ENCODE data around the gene FZD4. TPM values are rescaled to one million over a fixed set of nuclear protein-coding genes. Genes with fewer than 3 reads are reported as not detected.
"Not testable (repeated sequence)": the region's sequence is repeated elsewhere in the genome, so short reads cannot be mapped to it uniquely, and the experiment has no call there.

The FZD4 gene
- total RNA-seq, 2 donors from 2014 or later: 0.02 TPM; not detected in 1

GRCh38 chr11:86923999-86924766 lies 31.0 kb downstream of the FZD4 start:
- Mint-ChIP-seq H3K27me3 (peaks cover 20% of the 10 kb centered on the region), H3K4me3 (no peak overlapping the region), H3K36me3 (ENCODE audit: low read depth) (no peaks in the 10 kb centered on the region), H3K27ac (no peak overlapping the region), H3K4me1 (no peaks in the 10 kb centered on the region)
- ATAC-seq (no peak), DNase-seq (no peak)
- no peaks in the 10 kb centered on the region for H3K9me3 ChIP-seq (ENCODE audit: control insufficient read depth, low read length, poor library complexity, severe bottlenecking)

GRCh38 chr11:86922225-86922624 lies 33.0 kb downstream of the FZD4 start:
- Mint-ChIP-seq H3K27ac (no peak overlapping the region), H3K4me1 (no peaks in the 10 kb centered on the region), H3K36me3 (ENCODE audit: low read depth) (no peaks in the 10 kb centered on the region), H3K4me3 (no peak overlapping the region), H3K27me3 (peaks cover 20% of the 10 kb centered on the region)
- DNase-seq (no peak), ATAC-seq (no peak)
- H3K9me3 ChIP-seq (ENCODE audit: control insufficient read depth, low read length, poor library complexity, severe bottlenecking): no peaks in the 10 kb centered on the region

GRCh38 chr11:86919557-86920210 lies 35.5 kb downstream of the FZD4 start:
- no peaks in the 10 kb centered on the region for H3K9me3 ChIP-seq (ENCODE audit: control insufficient read depth, low read length, poor library complexity, severe bottlenecking)
- no peaks in the 10 kb centered on the region for H3K36me3 Mint-ChIP-seq (ENCODE audit: low read depth)
- no peak for ATAC-seq
- H3K27me3 Mint-ChIP-seq: peaks cover 20% of the 10 kb centered on the region
- no peak overlapping the region for H3K4me3 Mint-ChIP-seq
- no peak overlapping the region for H3K27ac Mint-ChIP-seq
- peaks cover 2% of the 10 kb centered on the region for H3K4me1 Mint-ChIP-seq
- no peak for DNase-seq

GRCh38 chr11:86918973-86919372 lies 36.2 kb downstream of the FZD4 start:
- Mint-ChIP-seq H3K36me3 (ENCODE audit: low read depth) (no peaks in the 10 kb centered on the region), H3K27ac (no peak overlapping the region)
- DNase-seq: no peak

GRCh38 chr11:86918496-86918895 lies 36.7 kb downstream of the FZD4 start:
- no peaks in the 10 kb centered on the region for H3K9me3 ChIP-seq (ENCODE audit: control insufficient read depth, low read length, poor library complexity, severe bottlenecking)
- no peak overlapping the region for H3K4me3 Mint-ChIP-seq
- H3K36me3 Mint-ChIP-seq (ENCODE audit: low read depth): no peaks in the 10 kb centered on the region
- H3K27ac Mint-ChIP-seq: no peak overlapping the region
- H3K27me3 Mint-ChIP-seq: peaks cover 16% of the 10 kb centered on the region
- H3K4me1 Mint-ChIP-seq: peaks cover 2% of the 10 kb centered on the region
- no peak for DNase-seq
- ATAC-seq: no peak

More at GRCh38 chr11:86918973-86919372, 36.2 kb downstream of the FZD4 start:
- no peak for ATAC-seq
- H3K9me3 ChIP-seq (ENCODE audit: control insufficient read depth, low read length, poor library complexity, severe bottlenecking): no peaks in the 10 kb centered on the region
- Mint-ChIP-seq H3K4me3 (no peak overlapping the region), H3K27me3 (peaks cover 15% of the 10 kb centered on the region), H3K4me1 (peaks cover 2% of the 10 kb centered on the region)

GRCh38 chr11:86917589-86917988 lies 37.6 kb downstream of the FZD4 start:
- no peak for DNase-seq
- Mint-ChIP-seq H3K36me3 (ENCODE audit: low read depth) (no peaks in the 10 kb centered on the region), H3K27me3 (peaks cover 21% of the 10 kb centered on the region), H3K27ac (no peak overlapping the region), H3K4me3 (no peak overlapping the region), H3K4me1 (peaks cover 2% of the 10 kb centered on the region)
- ATAC-seq: no peak
- H3K9me3 ChIP-seq (ENCODE audit: control insufficient read depth, low read length, poor library complexity, severe bottlenecking): no peaks in the 10 kb centered on the region

- H3K4me3 Mint-ChIP-seq: no peak overlapping the region
- peaks cover 2% of the 10 kb centered on the region for H3K4me1 Mint-ChIP-seq
- no peaks in the 10 kb centered on the region for H3K9me3 ChIP-seq (ENCODE audit: control insufficient read depth, low read length, poor library complexity, severe bottlenecking)
- peaks cover 21% of the 10 kb centered on the region for H3K27me3 Mint-ChIP-seq
- no peak overlapping the region for H3K27ac Mint-ChIP-seq
- ATAC-seq: no peak
- H3K36me3 Mint-ChIP-seq (ENCODE audit: low read depth): peaks cover 1% of the 10 kb centered on the region
- no peak for DNase-seq
Observed at GRCh38 chr11:86916330-86916729, 38.9 kb downstream of the FZD4 start.

- not testable (repeated sequence) for H3K36me3 Mint-ChIP-seq (ENCODE audit: low read depth); ATAC-seq; H3K4me1 Mint-ChIP-seq; DNase-seq; H3K9me3 ChIP-seq (ENCODE audit: control insufficient read depth, low read length, poor library complexity, severe bottlenecking); H3K4me3 Mint-ChIP-seq; H3K27ac Mint-ChIP-seq
- H3K27me3 Mint-ChIP-seq: peaks cover 22% of the 10 kb centered on the region
Observed at GRCh38 chr11:86915850-86916249, 39.3 kb downstream of the FZD4 start.

GRCh38 chr11:86914865-86915519 lies 40.2 kb downstream of the FZD4 start:
- Mint-ChIP-seq H3K27me3 (peaks cover 18% of the 10 kb centered on the region), H3K4me3 (no peak overlapping the region), H3K27ac (no peak overlapping the region), H3K36me3 (ENCODE audit: low read depth) (peaks cover 2% of the 10 kb centered on the region), H3K4me1 (peaks cover 2% of the 10 kb centered on the region)
- no peaks in the 10 kb centered on the region for H3K9me3 ChIP-seq (ENCODE audit: control insufficient read depth, low read length, poor library complexity, severe bottlenecking)
- ATAC-seq: no peak
- DNase-seq: no peak

GRCh38 chr11:86912238-86912637 lies 43.0 kb downstream of the FZD4 start:
- H3K27ac Mint-ChIP-seq: no peak overlapping the region
- ATAC-seq: no peak
- peaks cover 2% of the 10 kb centered on the region for H3K36me3 Mint-ChIP-seq (ENCODE audit: low read depth)
- no peaks in the 10 kb centered on the region for H3K9me3 ChIP-seq (ENCODE audit: control insufficient read depth, low read length, poor library complexity, severe bottlenecking)
- peaks cover 2% of the 10 kb centered on the region for H3K4me1 Mint-ChIP-seq
- no peak for DNase-seq
- peaks cover 19% of the 10 kb centered on the region for H3K27me3 Mint-ChIP-seq
- no peak overlapping the region for H3K4me3 Mint-ChIP-seq

- ATAC-seq (no peak), DNase-seq (no peak)
- Mint-ChIP-seq H3K4me3 (no peak overlapping the region), H3K27ac (no peak overlapping the region), H3K4me1 (peaks cover 2% of the 10 kb centered on the region), H3K36me3 (ENCODE audit: low read depth) (peaks cover 2% of the 10 kb centered on the region), H3K27me3 (peaks cover 19% of the 10 kb centered on the region)
- H3K9me3 ChIP-seq (ENCODE audit: control insufficient read depth, low read length, poor library complexity, severe bottlenecking): no peaks in the 10 kb centered on the region
Observed at GRCh38 chr11:86910592-86910991, 44.6 kb downstream of the FZD4 start.

- no peak overlapping the region for H3K4me3 Mint-ChIP-seq
- H3K36me3 Mint-ChIP-seq (ENCODE audit: low read depth): no peaks in the 10 kb centered on the region
Observed at GRCh38 chr11:86906198-86906597, 49.0 kb downstream of the FZD4 start.

GRCh38 chr11:86905252-86905651 lies 49.9 kb downstream of the FZD4 start:
- ATAC-seq (no peak), DNase-seq (no peak)
- H3K9me3 ChIP-seq (ENCODE audit: control insufficient read depth, low read length, poor library complexity, severe bottlenecking): no peaks in the 10 kb centered on the region
- Mint-ChIP-seq H3K4me3 (no peak overlapping the region), H3K4me1 (no peaks in the 10 kb centered on the region), H3K27me3 (peaks cover 15% of the 10 kb centered on the region), H3K36me3 (ENCODE audit: low read depth) (no peaks in the 10 kb centered on the region), H3K27ac (no peak overlapping the region)

More at GRCh38 chr11:86906198-86906597, 49.0 kb downstream of the FZD4 start:
- ATAC-seq (no peak), DNase-seq (no peak)
- H3K27me3 Mint-ChIP-seq: peaks cover 15% of the 10 kb centered on the region
- no peak overlapping the region for H3K27ac Mint-ChIP-seq
- H3K4me1 Mint-ChIP-seq: no peaks in the 10 kb centered on the region
- no peaks in the 10 kb centered on the region for H3K9me3 ChIP-seq (ENCODE audit: control insufficient read depth, low read length, poor library complexity, severe bottlenecking)
